HEK293 (cell line): ENCODE results near the gene RABIF.
A peak's percentile ranks its signal among the peaks of the same experiment; 100 is the strongest.

Source experiments
- CTCF ChIA-PET: fragments of 350-600 bp; formaldehyde crosslinking; extraction: SDS; loops from one replicate; lab custom pipeline; 2021; ENCODE audit warnings: antibody characterized with exemption; lab: Yijun Ruan, JAX
- POLR2A ChIA-PET: fragments of 300-600 bp; formaldehyde crosslinking; extraction: SDS; loops from one replicate; lab custom pipeline; 2020; ENCODE audit warnings: antibody characterized with exemption, inconsistent platforms; lab: Yijun Ruan, JAX
- H3K27ac ChIP-seq: fragments of 200-500 bp; sonication (Bioruptor generic); 2 replicates; pipeline ENCODE4 v1.5.1; 2014; ENCODE audit warnings: low read depth, low read length, control low read depth, inconsistent platforms; ENCODE audit errors: extremely low read depth
- H3K36me3 ChIP-seq, 2 experiments: fragments of 200-500 bp in 1 of 2; sonication (Bioruptor generic) in 1 of 2; 1 replicate in 1 of 2; 2 replicates in 1 of 2; pipeline ENCODE4 v1.5.1; 2014 to 2017; ENCODE audit warnings: inconsistent platforms in 2 of 2, low read length in 2 of 2; ENCODE audit not compliant: control insufficient read depth in 2 of 2, insufficient read depth in 1 of 2
- H3K4me1 ChIP-seq: fragments of 200-500 bp; sonication (Bioruptor generic); 2 replicates; pipeline ENCODE4 v1.5.1; 2014; ENCODE audit warnings: mild to moderate bottlenecking, low read length, inconsistent platforms; ENCODE audit not compliant: control insufficient read depth, insufficient read depth
- H3K4me3 ChIP-seq: 2 replicates; pipeline ENCODE4 v1.5.1; 2011; ENCODE audit warnings: low read depth, mild to moderate bottlenecking, control low read depth, low read length, moderate library complexity
- H3K9me3 ChIP-seq: fragments of 200-500 bp; sonication (Bioruptor generic); 2 replicates; pipeline ENCODE4 v1.5.1; 2014; ENCODE audit warnings: low read depth, low read length, inconsistent platforms; ENCODE audit not compliant: control insufficient read depth, insufficient read depth
- BCL6B ChIP-seq: fragments of 450-650 bp; formaldehyde crosslinking; IDR thresholded peaks from 2 replicates; pipeline ENCODE4 v1.5.1; 2017; ENCODE audit warnings: missing biosample characterization, missing genetic modification characterization
- EGR2 ChIP-seq: fragments of 450-650 bp; formaldehyde crosslinking; IDR thresholded peaks from 2 replicates; pipeline ENCODE4 v1.5.1; 2016; ENCODE audit warnings: low read depth, missing biosample characterization, missing genetic modification characterization
- KLF1 ChIP-seq: fragments of 450-650 bp; formaldehyde crosslinking; IDR thresholded peaks from 2 replicates; pipeline ENCODE4 v1.5.1; 2016; ENCODE audit warnings: missing biosample characterization, missing genetic modification characterization
- MZF1 ChIP-seq: fragments of 450-650 bp; formaldehyde crosslinking; IDR thresholded peaks from 2 replicates; pipeline ENCODE4 v1.5.1; 2017; ENCODE audit warnings: missing biosample characterization, missing genetic modification characterization, borderline replicate concordance
- PRDM6 ChIP-seq: fragments of 450-650 bp; formaldehyde crosslinking; IDR thresholded peaks from 2 replicates; pipeline ENCODE4 v1.5.1; 2017; ENCODE audit warnings: missing biosample characterization, missing genetic modification characterization
- ZFHX2 ChIP-seq: fragments of 450-650 bp; formaldehyde crosslinking; conservative IDR thresholded peaks from 2 replicates; pipeline ENCODE4 v1.5.1; 2016; ENCODE audit warnings: missing biosample characterization, missing genetic modification characterization
- ZFP41 ChIP-seq: fragments of 450-650 bp; formaldehyde crosslinking; IDR thresholded peaks from 2 replicates; pipeline ENCODE4 v1.5.1; 2016; ENCODE audit warnings: missing biosample characterization, missing genetic modification characterization, borderline replicate concordance
- ZNF114 ChIP-seq: fragments of 450-650 bp; formaldehyde crosslinking; IDR thresholded peaks from 2 replicates; pipeline ENCODE4 v1.5.0; 2017; ENCODE audit warnings: missing biosample characterization, missing genetic modification characterization
- ZNF148 ChIP-seq: fragments of 450-650 bp; formaldehyde crosslinking; IDR thresholded peaks from 2 replicates; pipeline ENCODE4 v1.5.0; 2017; ENCODE audit warnings: missing biosample characterization, missing genetic modification characterization, borderline replicate concordance
- ZNF214 ChIP-seq: fragments of 450-650 bp; formaldehyde crosslinking; IDR thresholded peaks from 2 replicates; pipeline ENCODE4 v1.5.1; 2017; ENCODE audit warnings: missing biosample characterization, mild to moderate bottlenecking, missing genetic modification characterization, borderline replicate concordance
- ZNF423 ChIP-seq: fragments of 450-650 bp; formaldehyde crosslinking; IDR thresholded peaks from 2 replicates; pipeline ENCODE4 v1.5.1; 2016; ENCODE audit warnings: missing biosample characterization, missing genetic modification characterization
- ZNF426 ChIP-seq: fragments of 450-650 bp; formaldehyde crosslinking; IDR thresholded peaks from 2 replicates; pipeline ENCODE4 v1.5.1; 2017; ENCODE audit warnings: missing biosample characterization, missing genetic modification characterization, mild to moderate bottlenecking, inconsistent platforms, moderate library complexity
- ZNF473 ChIP-seq: fragments of 450-650 bp; formaldehyde crosslinking; IDR thresholded peaks from 2 replicates; pipeline ENCODE4 v1.5.1; 2017; ENCODE audit warnings: missing biosample characterization, missing genetic modification characterization
- ZNF530 ChIP-seq: fragments of 450-650 bp; formaldehyde crosslinking; IDR thresholded peaks from 2 replicates; pipeline ENCODE4 v1.5.1; 2016; ENCODE audit warnings: low read depth, missing biosample characterization, missing genetic modification characterization
- ZNF777 ChIP-seq: fragments of 450-650 bp; formaldehyde crosslinking; IDR thresholded peaks from 2 replicates; pipeline ENCODE4 v1.5.1; 2017; ENCODE audit warnings: missing biosample characterization, missing genetic modification characterization, borderline replicate concordance
- ZNF792 ChIP-seq: fragments of 450-650 bp; formaldehyde crosslinking; IDR thresholded peaks from 2 replicates; pipeline ENCODE4 v1.5.1; 2016; ENCODE audit warnings: missing biosample characterization, missing genetic modification characterization
- ZSCAN5A ChIP-seq: fragments of 450-650 bp; formaldehyde crosslinking; IDR thresholded peaks from 2 replicates; pipeline ENCODE4 v1.5.1; 2016; ENCODE audit warnings: missing biosample characterization, missing genetic modification characterization

RABIF gene

GRCh38 chr1:202844259-202844658, 44.7 kb downstream of the RABIF start:
- no peak overlapping the region for H3K4me3 ChIP-seq
- ChIA-PET CTCF (no interaction called here), POLR2A (no interaction called here)
- TF ChIP-seq EGR2 (tag by site-specific recombination) (0 out of 2 replicates have a peak, but pooled peaks have one; percentile 26), KLF1 (no peak), ZNF148 (tag by site-specific recombination) (no peak), ZNF473 (tag by site-specific recombination) (no peak), ZFHX2 (tag by site-specific recombination) (0 out of 2 replicates have a peak, but pooled peaks have one; percentile 20), ZNF777 (no peak)
- H3K4me1 ChIP-seq: no peaks in the 10 kb centered on the region
- H3K36me3 ChIP-seq: no peaks in the 10 kb centered on the region
- no peak overlapping the region for H3K27ac ChIP-seq
- H3K9me3 ChIP-seq: no peaks in the 10 kb centered on the region

GRCh38 chr1:202843081-202843480, 45.9 kb downstream of the RABIF start:
- Histone ChIP-seq H3K4me3 (no peak overlapping the region), H3K4me1 (no peaks in the 10 kb centered on the region), H3K27ac (no peak overlapping the region), H3K9me3 (no peaks in the 10 kb centered on the region), H3K36me3 (no peaks in the 10 kb centered on the region)
- POLR2A ChIA-PET: interaction anchor here (0.6 to 1.1 kb wide), 2 partner anchors 18 to 24 kb away, joined by 3 to 4 read pairs; no protein-coding TSS in a partner anchor
- CTCF ChIA-PET: interaction anchor here (0.6 to 1.4 kb wide), 3 partner anchors 10 to 196 kb away, joined by 3 read pairs; no protein-coding TSS in a partner anchor
- TF ChIP-seq ZNF214 (tag by site-specific recombination): no peak
- TF ChIP-seq ZNF426 (tag by site-specific recombination): no peak
- no peak for TF ChIP-seq ZNF530 (tag by site-specific recombination)
- no peak for TF ChIP-seq MZF1 (tag by site-specific recombination)
- TF ChIP-seq ZSCAN5A (tag by site-specific recombination): no peak
- TF ChIP-seq PRDM6 (tag by site-specific recombination): no peak
- TF ChIP-seq ZNF792 (tag by site-specific recombination): no peak
- no peak for TF ChIP-seq BCL6B (tag by site-specific recombination)
- no peak for TF ChIP-seq ZFP41 (tag by site-specific recombination)
- no peak for TF ChIP-seq ZNF423 (tag by site-specific recombination)
- no peak for TF ChIP-seq ZNF114
